ENCODE measurements around the gene PCNA. TPM values are rescaled to one million over a fixed set of nuclear protein-coding genes. Genes with fewer than 3 reads are reported as not detected.
"Not testable (repeated sequence)": the region's sequence is repeated elsewhere in the genome, so short reads cannot be mapped to it uniquely, and the experiment has no call there.

PCNA gene
- total RNA-seq, 4 donors from 2014 or later = 39.4 to 47.0 (median 43.4) TPM

- WGBS, 2 donors = 46 to 54% methylated on average over 11 of the region's 11 CpGs
- peak; percentile 75 to 90 for DNase-seq (ENCODE audit: low spot score in 2 of 2)
- TF ChIP-seq, protein P1, sequence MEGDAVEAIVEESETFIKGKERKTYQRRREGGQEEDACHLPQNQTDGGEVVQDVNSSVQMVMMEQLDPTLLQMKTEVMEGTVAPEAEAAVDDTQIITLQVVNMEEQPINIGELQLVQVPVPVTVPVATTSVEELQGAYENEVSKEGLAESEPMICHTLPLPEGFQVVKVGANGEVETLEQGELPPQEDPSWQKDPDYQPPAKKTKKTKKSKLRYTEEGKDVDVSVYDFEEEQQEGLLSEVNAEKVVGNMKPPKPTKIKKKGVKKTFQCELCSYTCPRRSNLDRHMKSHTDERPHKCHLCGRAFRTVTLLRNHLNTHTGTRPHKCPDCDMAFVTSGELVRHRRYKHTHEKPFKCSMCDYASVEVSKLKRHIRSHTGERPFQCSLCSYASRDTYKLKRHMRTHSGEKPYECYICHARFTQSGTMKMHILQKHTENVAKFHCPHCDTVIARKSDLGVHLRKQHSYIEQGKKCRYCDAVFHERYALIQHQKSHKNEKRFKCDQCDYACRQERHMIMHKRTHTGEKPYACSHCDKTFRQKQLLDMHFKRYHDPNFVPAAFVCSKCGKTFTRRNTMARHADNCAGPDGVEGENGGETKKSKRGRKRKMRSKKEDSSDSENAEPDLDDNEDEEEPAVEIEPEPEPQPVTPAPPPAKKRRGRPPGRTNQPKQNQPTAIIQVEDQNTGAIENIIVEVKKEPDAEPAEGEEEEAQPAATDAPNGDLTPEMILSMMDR (IDR thresholded peaks at IDR 0.05) = no peak
- no peak for TF ChIP-seq POLR2A (IDR thresholded peaks at IDR 0.05)
- intact Hi-C loops (cut with DNase I; ENCODE audit: low total_unique reads) = no loop called here
- H3K4me3 ChIP-seq (ENCODE audit: low read depth, poor library complexity, severe bottlenecking) = no peak overlapping the region
These were observed 41.3 kb downstream of the PCNA start for GRCh38 chr20:5078399-5078958.

DNA sequence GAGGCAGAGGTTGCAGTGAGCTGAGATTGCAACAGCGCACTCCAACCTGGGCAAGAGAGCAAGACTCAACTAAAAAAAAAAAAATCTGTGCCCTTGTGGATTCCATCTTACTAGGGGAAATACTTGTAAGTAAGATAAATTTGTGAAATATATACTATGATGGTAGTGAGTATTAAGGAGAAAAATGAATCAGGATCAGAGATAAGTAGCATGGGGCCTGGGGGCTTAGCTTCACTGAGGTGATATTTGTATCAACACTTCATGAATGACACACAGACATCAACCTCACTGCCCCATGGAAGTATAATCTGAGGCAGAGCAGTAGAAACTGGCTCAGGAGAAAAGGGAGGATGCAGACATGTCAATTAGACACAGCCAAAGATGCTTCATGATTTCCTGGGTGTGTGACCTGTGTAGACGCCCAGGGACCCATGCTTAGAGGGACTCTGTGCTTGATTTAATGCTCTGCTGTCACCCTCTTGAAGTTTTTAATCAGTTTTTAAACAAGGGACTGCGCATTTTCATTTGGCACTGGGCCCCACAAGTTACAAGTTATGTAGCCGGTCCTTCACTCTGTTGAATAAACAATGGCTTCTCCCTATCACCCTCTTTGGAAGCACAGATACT is 41.9 kb downstream of the PCNA start:
- DNase-seq (ENCODE audit: low spot score in 2 of 2) = no peak
- intact Hi-C loops (cut with DNase I; ENCODE audit: low total_unique reads) = no loop called here
- no peak overlapping the region for H3K4me3 ChIP-seq (ENCODE audit: low read depth, poor library complexity, severe bottlenecking)
- TF ChIP-seq, protein P1 (IDR thresholded peaks at IDR 0.05) = no peak
- no peak for TF ChIP-seq POLR2A (IDR thresholded peaks at IDR 0.05)
- WGBS, 2 donors = 54 to 66% methylated on average over 4 of the region's 4 CpGs

GRCh38 chr20:5076913-5077312 is 42.8 kb downstream of the PCNA start:
- intact Hi-C loops (cut with DNase I; ENCODE audit: low total_unique reads); H3K4me3 ChIP-seq (ENCODE audit: low read depth, poor library complexity, severe bottlenecking); DNase-seq (ENCODE audit: low spot score in 2 of 2): not testable (repeated sequence)
- 91 to 97% methylated on average over 2 of the region's 2 CpGs for WGBS, 2 donors

GRCh38 chr20:5074232-5074674 is 45.5 kb downstream of the PCNA start:
- intact Hi-C loops (cut with DNase I; ENCODE audit: low total_unique reads) = no loop called here
- 84 to 92% methylated on average over 3 of the region's 3 CpGs for WGBS, 2 donors

GRCh38 chr20:5073660-5074231 is 46.0 kb downstream of the PCNA start:
- intact Hi-C loops (cut with DNase I; ENCODE audit: low total_unique reads) = no loop called here
- TF ChIP-seq, protein P1 (IDR thresholded peaks at IDR 0.05) = no peak
- no peak for TF ChIP-seq POLR2A (IDR thresholded peaks at IDR 0.05)
- 33 to 39% methylated on average over 4 of the region's 4 CpGs for WGBS, 2 donors
- no peak overlapping the region for H3K4me3 ChIP-seq (ENCODE audit: low read depth, poor library complexity, severe bottlenecking)
- peak; percentile 31 to 86 for DNase-seq (ENCODE audit: low spot score in 2 of 2)

More at GRCh38 chr20:5074232-5074674, 45.5 kb downstream of the PCNA start:
- TF ChIP-seq, protein P1 (IDR thresholded peaks at IDR 0.05) = no peak
- no peak for TF ChIP-seq POLR2A (IDR thresholded peaks at IDR 0.05)
- no peak overlapping the region for H3K4me3 ChIP-seq (ENCODE audit: low read depth, poor library complexity, severe bottlenecking)
- no peak for DNase-seq (ENCODE audit: low spot score in 2 of 2)

Data from lower leg skin (tissue), 4 donors.